GM19452 (cell line): ENCODE results near the gene INPP4B.
"Not testable (repeated sequence)": the region's sequence is repeated elsewhere in the genome, so short reads cannot be mapped to it uniquely, and the experiment has no call there.

Experiments
- ATAC-seq: cut with Tn5 transposase; IDR thresholded peaks from one replicate; pipeline ENCODE4 v1.9.1; 2021; ENCODE audit not compliant: unreplicated experiment

INPP4B gene

DNA sequence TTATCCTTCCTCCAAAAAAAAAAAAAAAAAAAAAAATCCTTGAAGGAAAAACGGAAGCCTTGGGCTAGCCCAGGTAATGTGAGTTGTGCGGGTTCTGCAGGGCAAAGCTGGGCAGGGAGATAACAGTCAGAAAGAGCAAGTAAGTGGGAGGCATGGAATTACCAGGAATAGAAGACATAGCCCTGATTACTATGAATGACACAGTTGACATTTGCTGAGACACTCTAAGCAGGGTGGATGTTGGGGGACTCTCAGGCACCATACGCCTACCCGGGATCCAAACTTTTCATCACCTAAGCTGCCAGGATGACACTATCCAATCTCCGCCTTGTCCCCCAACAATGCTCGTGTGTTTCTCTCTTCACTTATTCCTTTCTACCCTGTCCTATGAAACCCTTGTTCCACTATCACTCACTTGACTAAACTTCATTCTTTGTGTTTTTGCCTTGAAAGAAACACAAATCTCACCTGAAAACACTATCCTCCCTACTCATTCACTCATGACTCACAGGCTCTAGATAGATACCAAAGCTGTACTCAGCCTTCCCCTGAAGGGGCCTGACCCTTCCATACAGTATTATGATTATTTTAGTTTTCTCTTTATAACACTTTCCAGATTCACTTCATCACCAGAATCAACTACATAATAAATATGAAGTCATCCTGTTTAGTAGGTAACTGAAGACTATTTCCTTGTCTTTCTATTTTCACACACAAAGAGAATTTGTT lies 158.4 kb downstream of the INPP4B start:
- ATAC-seq, result no peak

DNA sequence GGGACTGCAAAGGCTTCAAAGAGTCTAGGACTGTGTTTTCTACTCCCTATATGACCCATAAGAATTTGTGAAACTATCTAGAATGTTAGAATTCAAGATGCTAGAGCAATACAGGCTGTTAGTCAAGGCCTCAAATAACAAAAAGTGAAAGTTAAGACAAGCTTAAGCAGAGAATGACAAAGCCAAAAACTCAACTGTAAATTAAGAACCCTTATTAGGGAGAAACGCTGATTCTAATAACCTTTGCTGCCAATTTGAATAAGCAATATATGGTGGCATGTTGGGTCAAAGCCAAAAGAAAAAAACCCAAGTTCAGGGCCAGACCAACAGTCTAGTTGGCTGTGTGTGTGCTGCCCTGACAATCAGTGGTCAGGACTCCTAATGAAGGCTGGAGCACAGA lies 160.0 kb downstream of the INPP4B start:
- ATAC-seq, result no peak

DNA sequence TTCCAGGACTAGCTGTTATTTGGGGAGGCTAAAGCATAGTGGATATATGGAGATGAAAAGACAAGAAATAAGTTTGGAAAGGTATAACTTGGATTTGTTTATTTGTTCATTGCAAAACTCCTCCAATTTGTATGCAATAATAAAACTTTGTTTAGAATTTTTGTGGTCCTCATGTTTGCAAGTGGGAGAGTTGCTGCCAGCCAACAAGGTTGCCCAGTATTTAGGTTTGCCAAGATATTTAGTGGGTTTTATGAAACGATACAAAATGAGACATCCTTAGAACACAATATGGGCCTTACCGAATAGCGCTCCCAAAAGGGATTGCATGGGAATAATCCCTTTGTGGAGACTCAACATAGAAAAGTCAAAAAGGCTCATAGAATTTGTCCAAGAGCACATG lies 162.1 kb downstream of the INPP4B start:
- no peak for ATAC-seq

DNA sequence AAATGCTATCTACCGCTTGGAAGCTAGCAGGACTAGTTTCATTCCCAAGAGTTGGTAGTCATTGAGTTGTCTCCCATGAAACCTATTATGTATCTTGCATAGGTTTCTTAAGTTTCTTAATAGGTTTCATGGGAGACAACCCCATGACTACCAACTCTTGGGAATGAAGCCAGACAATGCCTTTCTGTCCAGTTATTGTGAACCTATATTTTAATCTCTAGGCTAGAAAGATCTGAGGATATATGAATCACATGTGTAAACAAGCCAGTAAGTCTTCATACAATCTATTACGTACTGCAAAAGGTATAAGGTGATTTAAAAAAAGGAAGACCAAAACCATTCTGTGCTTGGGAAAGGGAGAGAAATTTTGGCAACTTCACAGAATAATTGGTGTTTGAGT lies 162.6 kb downstream of the INPP4B start:
- ATAC-seq, result no peak

DNA sequence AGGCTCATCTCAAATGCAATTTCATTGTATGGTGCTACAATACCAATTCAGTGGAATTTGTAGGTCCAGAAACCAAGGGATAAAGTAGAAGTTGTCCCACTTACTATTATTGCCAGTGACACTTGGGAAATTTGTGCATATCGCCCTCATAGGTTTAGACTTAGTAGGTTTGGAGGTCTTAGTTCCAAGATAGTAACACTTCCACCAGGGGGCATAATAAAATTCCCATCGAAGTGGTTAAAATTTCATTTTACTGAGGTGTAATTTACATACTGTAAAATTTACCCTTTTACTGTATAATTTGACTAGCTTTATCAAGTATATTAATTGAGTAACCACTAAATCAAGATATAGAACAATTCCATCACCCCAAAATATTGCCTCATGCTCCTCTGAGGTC lies 174.6 kb downstream of the INPP4B start:
- ATAC-seq, result no peak

DNA sequence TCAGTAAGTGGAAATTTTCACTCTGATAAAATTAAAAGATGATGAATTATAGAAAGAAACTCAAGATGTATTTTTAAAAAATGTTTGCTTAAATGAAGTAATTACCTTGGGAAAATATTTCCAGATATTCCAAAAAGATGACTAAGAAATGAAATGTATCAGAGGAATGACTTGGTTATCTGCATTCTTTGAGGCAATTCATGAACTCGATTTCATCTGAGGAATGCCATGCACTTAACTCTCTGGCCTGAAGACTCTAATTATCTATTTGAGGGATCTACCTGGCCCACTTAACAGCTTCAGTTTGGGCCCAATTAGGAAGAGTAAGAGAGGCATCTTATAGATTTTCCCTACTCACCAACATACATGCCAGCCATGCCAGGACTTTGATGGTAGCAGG lies 182.3 kb downstream of the INPP4B start:
- no peak for ATAC-seq

DNA sequence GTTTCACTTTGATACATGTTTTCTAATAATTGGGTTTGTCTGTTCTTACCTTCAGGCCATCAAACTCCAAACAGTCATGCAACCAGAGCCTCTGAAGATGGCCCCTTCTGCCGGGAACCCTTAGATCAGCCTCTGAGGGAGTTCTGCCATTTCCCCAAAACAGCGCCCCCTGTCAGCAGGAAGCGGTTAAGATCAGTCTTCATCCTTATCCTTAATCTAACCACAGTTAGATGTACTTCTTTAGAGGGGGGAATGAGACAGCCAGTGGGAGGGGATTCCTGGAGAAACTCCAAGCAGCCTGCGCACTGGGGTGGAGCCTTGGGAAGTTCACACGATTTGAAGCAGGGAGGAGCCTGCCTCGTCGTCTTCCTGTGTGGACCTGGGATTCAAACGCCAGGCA lies 185.4 kb downstream of the INPP4B start:
- no peak for ATAC-seq

DNA sequence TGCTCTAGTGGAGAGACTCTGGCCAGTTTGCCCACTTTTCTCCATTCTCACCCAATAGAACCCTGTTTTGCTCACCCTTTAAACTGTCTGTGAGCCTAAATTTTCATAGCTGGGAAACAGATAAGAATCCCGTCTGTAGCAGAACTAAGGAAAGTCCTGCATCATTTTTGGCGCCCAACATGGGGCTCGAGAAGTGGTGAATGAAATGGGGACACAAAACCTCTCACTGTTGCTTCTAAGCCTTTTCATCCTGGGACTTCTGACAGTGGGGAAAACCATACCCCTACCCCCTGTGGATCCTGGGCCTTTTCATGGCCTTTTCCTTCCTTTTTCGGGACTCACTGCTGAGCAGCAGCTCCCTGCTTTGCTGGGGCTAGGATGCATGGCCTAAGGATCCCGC lies 189.9 kb downstream of the INPP4B start:
- no peak for ATAC-seq

DNA sequence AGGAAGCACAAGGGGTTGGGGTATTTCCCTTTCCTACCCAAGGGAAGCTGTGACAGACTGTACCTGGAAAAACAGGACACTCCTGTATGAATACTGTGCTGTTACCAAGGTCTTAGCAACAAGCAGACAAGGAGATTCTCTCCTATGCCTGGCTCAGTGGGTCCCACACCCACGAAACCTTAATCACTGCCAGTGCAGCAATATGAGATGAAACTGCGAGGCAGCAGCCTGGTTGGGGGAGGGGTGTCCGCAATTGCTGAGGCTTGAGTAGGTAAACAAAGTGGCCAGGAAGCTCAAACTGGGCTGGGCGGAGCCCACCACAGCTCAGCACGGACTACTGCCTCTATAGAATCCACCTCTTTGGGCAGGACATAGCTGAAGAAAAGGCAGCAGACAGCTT lies 197.7 kb downstream of the INPP4B start:
- ATAC-seq, result no peak

DNA sequence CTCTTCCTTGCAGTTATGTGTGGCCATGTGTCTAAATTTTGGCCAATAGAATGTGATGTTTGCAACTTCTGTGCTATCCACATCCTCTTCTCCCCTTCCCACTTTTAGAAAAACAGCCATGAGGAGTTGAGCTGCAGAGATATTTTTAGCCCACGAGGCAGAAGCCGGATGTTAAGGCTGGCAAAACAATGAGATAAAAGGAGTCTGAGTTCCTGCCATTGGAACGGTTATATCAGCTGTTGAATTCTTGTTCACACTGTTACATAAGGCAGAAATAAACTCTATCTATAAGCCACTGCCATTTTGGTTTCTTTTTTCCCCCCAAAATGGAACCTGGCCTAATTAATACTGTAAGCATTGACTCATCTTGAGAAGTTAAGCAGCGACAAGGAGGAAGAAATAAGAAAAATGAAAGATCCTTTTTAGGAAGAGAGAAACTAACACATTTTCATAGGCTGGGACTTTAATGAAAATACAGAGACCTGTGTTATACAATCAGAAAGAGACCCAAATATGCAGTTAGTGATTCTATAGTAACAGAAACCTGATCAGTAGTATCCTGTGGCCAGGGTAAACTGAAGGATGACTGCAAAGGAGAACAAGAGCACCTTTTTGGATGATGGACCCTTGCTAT lies 200.5 kb downstream of the INPP4B start:
- ATAC-seq, result no peak

DNA sequence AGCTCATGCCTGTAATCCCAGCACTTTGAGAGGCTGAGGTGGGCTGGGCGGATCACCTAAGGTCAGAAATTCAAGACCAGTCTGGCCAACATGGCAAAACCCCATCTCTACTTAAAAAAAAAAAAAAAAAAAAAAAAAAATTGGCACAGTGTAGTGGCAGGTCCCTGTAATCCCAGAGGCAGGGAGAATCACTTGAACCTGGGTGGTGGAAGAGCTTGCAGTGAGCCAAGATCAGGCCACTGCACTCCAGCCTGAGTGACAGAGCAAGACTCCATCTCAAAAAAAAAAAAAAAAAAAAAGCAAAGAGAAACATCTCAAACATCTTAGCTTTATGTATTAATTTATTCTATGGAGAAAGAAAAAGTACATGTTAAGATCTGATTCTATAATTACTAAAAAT lies 201.5 kb downstream of the INPP4B start:
- not testable (repeated sequence) for ATAC-seq

DNA sequence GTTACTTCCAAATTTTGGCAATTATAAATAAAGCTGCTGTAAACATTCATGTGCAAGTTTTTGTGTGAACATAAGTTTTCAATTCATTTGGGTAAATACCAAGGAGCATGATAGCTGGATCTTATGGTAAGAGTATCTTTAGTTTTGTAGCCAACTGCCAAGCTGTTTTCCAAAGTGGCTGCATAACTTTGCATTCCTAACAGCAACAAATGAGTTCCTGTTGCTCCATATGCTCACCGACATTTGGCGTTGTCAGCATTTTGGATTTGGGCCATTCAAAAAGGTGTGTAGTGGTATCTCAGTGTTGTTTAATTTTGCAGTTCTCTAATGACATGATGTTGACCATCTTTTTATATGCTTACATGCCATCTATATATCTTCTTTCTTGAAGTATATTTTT lies 208.5 kb downstream of the INPP4B start:
- ATAC-seq, result no peak

DNA sequence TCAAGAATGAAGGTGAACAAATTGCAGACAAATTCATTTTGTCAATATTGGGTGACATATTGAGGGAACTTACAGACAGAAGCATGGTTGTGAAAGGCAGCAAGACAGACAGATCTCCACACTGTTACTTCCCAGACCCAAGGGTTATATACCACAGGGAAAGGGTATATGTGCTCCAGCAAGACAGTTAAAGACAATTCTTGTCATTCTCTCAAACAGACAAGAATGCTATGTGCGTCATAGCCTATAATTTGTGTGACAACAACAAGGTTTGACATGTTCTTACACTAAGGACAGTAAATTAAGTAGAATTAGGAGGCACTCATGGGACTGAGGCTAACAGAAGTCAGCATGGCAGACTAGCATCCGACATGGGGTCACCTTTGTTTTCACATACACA lies 214.3 kb downstream of the INPP4B start:
- no peak for ATAC-seq

DNA sequence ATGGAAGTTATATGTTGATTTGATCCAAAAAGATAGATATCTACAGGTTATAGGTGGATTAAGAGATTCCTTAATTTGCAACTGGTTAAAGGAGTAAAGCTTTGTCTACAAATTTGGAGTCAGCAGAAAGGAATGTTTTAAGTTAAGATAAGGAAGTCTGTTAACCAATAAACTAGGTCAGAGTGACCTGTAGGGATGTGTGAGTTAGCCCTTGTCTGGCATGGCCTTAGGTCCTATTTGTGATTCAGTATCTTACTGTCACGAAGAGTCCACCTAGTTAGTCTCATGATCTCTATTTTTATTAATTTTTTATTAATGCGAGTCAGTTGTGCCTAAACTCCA lies 230.8 kb downstream of the INPP4B start:
- ATAC-seq, result no peak

DNA sequence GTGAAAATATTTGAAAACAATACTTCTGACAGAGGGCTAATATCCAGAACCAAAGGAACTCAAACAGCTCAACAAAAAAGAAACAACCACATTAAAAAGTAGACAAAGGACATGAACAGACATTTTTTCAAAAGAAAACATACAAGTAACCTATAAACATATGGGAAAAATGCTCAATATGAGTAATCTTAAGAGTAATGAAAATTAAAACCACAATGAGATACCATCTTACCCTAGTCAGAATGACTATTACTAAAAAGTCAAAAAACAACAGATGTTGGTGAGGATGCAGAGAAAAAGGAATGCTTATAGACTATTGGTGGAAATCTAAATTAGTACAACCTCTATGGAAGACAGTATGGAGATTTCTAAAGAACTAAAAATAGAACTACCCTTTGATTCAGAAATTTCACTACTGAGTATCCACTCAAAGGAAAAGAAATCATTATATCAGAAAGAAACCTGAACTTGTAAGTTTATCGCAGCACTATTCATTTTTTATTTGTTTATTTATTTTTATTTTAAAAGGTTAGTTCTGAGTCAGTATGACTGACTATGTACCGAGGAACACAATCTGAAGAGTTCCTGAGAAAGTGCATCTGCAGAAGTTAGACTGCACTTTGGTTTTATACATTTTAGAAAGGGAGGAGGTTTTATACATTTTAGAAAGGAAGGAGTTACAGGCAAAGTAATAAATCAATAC lies 231.3 kb downstream of the INPP4B start:
- ATAC-seq, result no peak

DNA sequence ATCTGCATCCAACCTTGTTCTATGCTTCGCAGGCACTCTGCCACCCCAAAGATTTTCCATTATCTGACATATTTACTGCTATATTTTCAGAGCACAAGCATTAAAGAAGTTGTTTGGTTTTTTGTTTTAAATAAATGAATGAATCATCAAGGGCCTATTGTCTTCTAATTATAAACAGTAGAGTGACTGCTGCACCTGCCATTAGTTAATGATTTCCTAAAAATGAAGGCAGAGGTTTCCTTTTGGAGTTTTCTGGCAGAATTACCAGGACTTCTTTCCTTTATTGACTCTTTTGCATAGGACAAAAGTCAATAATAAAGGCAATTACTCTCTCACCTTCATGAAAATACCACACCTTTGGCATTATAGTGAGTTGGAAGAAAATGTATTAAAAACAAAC lies 238.1 kb downstream of the INPP4B start:
- ATAC-seq, result no peak

DNA sequence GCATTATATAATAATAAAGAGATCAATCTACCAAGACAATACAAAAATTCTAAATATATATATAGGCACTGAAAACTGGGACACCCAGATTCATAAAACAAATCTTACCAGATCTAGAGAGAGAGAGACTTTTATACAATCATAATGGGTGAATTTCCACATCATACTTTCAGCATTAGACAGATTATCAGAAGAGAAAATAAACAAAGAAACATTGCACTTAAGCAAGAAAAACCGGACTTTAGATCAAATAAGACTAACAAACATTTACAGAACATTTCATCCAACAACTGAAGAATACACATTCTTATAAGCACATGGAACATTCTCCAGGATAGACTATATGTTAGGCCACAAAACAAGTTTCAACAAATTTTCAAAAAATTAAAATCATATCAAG lies 245.1 kb downstream of the INPP4B start:
- ATAC-seq, result no peak

DNA sequence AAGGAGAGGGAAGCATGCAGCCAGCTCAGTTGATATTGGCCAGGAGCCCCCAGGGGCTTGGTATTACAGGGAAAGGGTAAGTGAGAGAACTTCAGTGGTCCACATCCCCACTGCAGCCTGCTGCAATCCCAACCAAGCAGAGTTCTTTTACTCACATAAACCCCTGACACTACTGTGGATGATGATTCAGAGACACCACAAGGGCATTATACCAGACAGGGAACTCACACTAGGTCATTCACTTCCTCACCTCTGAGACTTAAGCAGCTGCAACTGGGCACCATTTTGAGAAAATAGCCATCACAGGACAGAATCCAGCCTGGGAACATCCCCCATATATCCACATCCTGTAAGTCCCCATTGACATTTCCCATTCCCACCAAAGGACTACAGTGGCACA lies 248.0 kb downstream of the INPP4B start:
- ATAC-seq, result no peak

DNA sequence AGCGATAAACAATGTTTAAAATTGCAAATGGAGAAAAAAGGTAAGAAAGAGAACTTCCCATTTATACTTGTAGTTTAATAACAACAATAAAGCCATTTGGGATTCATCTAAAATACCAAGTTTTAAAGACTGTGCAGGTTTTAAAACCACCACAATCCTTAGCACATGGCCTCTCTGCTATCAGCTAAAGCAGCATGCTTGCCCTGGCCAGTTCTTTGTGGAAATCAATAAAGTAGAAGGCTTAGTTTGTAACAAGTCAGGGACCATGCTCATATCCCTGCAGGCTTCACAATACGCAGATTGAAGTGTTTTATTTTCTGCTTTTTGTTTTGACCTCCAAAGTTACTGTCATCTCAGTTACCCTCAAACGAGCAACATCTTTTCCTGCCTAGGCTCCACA lies 249.5 kb downstream of the INPP4B start:
- no peak for ATAC-seq

DNA sequence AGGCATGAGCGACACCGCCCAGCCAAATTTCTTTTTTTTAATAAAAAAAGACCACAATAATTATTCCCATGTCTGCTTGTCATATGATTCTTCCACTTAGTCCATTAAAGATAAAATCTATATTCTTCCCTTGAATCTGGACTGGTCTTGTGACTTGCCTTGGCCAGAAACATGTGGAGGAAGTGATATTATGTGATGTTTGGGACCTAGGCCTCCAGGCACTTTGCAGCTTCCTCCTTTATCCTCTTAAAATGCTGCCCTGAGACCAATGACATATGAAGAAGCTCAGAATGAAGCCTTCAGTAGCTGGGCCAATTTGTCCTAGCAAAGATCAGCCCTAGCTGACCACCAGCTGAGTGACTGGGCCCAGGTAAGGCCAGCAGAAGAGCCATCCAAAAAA lies 250.0 kb downstream of the INPP4B start:
- ATAC-seq, result no peak

DNA sequence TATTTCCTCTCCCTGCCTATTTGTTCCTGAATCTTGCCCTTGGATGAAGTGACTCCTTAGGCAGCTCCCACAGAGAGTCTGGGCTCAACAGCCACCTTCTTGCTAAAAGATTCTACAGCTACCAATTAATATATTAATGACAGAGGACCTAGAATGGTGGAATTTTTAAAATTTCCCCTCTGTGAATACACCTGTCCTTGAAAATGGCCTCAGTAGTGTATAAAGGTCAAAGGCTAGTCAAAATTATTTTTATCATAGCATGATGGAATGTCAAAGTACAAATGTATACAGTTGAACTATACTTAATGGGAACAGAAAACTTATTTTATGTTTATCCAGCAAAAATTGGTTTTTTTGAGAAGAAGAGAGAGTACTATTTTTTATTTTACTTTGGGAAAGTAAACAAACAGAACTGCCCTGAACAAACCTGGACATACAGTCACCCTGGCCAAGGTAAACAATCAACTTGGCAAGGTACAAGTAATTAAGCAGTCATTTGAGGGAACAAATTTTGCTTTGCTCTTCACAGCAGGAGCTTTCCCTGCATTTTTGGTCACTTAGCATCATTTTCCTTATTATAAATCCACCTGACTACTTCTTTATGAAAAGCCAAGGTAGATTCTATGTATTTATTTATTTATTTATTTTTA lies 250.8 kb downstream of the INPP4B start:
- ATAC-seq, result no peak

DNA sequence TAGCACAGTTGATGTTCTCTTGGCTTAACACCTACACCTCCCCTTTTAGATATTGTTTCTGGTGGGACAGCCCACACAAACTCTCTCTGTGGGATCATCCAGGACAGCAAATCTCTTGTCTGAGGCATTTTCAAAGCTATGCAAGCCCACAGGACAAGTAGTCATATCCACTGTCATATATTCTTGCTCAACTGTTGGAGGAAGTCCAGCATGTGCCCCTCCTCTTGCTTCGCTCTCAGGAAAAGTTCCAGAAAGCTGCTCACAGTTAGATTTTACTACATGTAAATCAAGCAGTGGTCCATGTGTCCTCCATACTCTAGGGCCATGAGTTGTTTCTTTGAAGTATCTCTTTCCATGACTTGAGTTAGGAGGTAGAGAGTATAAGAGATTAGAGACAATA lies 260.7 kb downstream of the INPP4B start:
- no peak for ATAC-seq
